ENCODE data around the gene DGKI. TPM values are rescaled to one million over a fixed set of nuclear protein-coding genes. Genes with fewer than 3 reads are reported as not detected.

Gene DGKI
- total RNA-seq, 1 experiment from 2014 or later = 0.55 TPM

- H3K27ac Mint-ChIP-seq = 0 out of 7 replicates have a peak overlapping the region, but pooled peaks of 1 of the 3 experiments have one; percentile 41
These were observed 172.0 kb downstream of the DGKI start for GRCh38 chr7:137674551-137675409.

More at GRCh38 chr7:137674551-137675409, 172.0 kb downstream of the DGKI start:
- H3K79me1 ChIP-seq (ENCODE audit: insufficient read depth, low read depth, low read length, poor library complexity, severe bottlenecking) = no peaks in the 10 kb centered on the region
- no peak overlapping the region for H3K4me2 ChIP-seq (ENCODE audit: insufficient read depth, insufficient read length, low read length)
- H2BK120ac ChIP-seq (ENCODE audit: low read depth, low read length, poor library complexity, severe bottlenecking) = no peak overlapping the region
- no peak overlapping the region for H4K5ac ChIP-seq (ENCODE audit: insufficient read length, low read depth, low read length)
- Mint-ChIP-seq H3K4me1 (peaks cover 33 to 34% of the 10 kb centered on the region in 2 experiments), H3K36me3 (ENCODE audit: insufficient read depth in 1 of 3, low read depth in 3 of 3) (peaks cover 0 to under 1% (median 0%) of the 10 kb centered on the region in 3 experiments; a peak in 1 of 7 replicates), H3K4me3 (peak overlapping the region in 1 of 2 experiments; percentile 21; a peak in 2 of 5 replicates), H3K27me3 (ENCODE audit: low read depth) (no peaks in the 10 kb centered on the region), H3K9me3 (no peaks in the 10 kb centered on the region)
- no peaks in the 10 kb centered on the region for H3K9me3 ChIP-seq (ENCODE audit: control insufficient read depth, low read depth, low read length)
- no peak overlapping the region for H2BK15ac ChIP-seq (ENCODE audit: low read depth, low read length)
- no peaks in the 10 kb centered on the region for H3K23me2 ChIP-seq (ENCODE audit: insufficient read length, low read depth, low read length, poor library complexity, severe bottlenecking)
- H4K8ac ChIP-seq (replicated peaks; ENCODE audit: insufficient read length, low read depth, low read length) = no peak overlapping the region
- H2BK20ac ChIP-seq (ENCODE audit: low read depth, low read length, poor library complexity, severe bottlenecking) = no peak overlapping the region
- no peak overlapping the region for H3K14ac ChIP-seq (ENCODE audit: insufficient read depth, low read length)
- H4K20me1 ChIP-seq (ENCODE audit: control insufficient read depth, insufficient read depth, insufficient read length) = no peaks in the 10 kb centered on the region
- H3K18ac ChIP-seq (ENCODE audit: insufficient read length, low read depth, low read length) = no peak overlapping the region
- H3K27ac ChIP-seq (ENCODE audit: insufficient read length, low read depth, low read length) = no peak overlapping the region
- no peak for DNase-seq
- no peak overlapping the region for H3K4ac ChIP-seq (ENCODE audit: low read depth, low read length)
- no CpG with 5 or more reads among the region's 11 CpGs for WGBS (ENCODE audit: extremely low coverage, insufficient read length, low lambda C conversion rate)
- H2BK5ac ChIP-seq (ENCODE audit: insufficient read length, low read length) = no peak overlapping the region
- no peak overlapping the region for H2AFZ ChIP-seq (ENCODE audit: low read length)
- H4K91ac ChIP-seq (ENCODE audit: insufficient read length, low read depth, low read length) = no peak overlapping the region
- H3K23ac ChIP-seq (ENCODE audit: insufficient read length, low read depth, low read length) = no peak overlapping the region
- H2AK5ac ChIP-seq (ENCODE audit: insufficient read length, low read length) = no peak overlapping the region
- peaks cover 9% of the 10 kb centered on the region for H3K4me1 ChIP-seq (ENCODE audit: insufficient read depth, low read length)
- no peak overlapping the region for H3T11ph ChIP-seq (ENCODE audit: low read length)
- H3K27me3 ChIP-seq (ENCODE audit: insufficient read depth, low read length) = no peaks in the 10 kb centered on the region
- H3K79me2 ChIP-seq (ENCODE audit: insufficient read depth, low read length) = no peaks in the 10 kb centered on the region
- H2BK12ac ChIP-seq (ENCODE audit: insufficient read length, low read depth, low read length) = no peak overlapping the region
- TF ChIP-seq CTCF (conservative IDR thresholded peaks at IDR 0.05) = no peak
- H3K56ac ChIP-seq (ENCODE audit: insufficient read length, low read depth, low read length) = no peak overlapping the region
- no peak overlapping the region for H3K9ac ChIP-seq (ENCODE audit: extremely low read depth, insufficient read length, low read length)
